ENCODE measurements around the gene TMEM151B.
A peak's percentile ranks its signal among the peaks of the same experiment; 100 is the strongest.
"Not testable (repeated sequence)": the region's sequence is repeated elsewhere in the genome, so short reads cannot be mapped to it uniquely, and the experiment has no call there.

TMEM151B gene

GRCh38 chr6:44304282-44305199 is 34.3 kb downstream of the TMEM151B start:
- DNase-seq (ENCODE audit: low read depth): peak; percentile 16

GRCh38 chr6:44305200-44305725 is 35.0 kb downstream of the TMEM151B start:
- no peak for DNase-seq (ENCODE audit: low read depth)

- DNase-seq (ENCODE audit: low read depth): no peak
Observed at GRCh38 chr6:44306710-44307109, 36.5 kb downstream of the TMEM151B start.

- DNase-seq (ENCODE audit: low read depth): no peak
Observed at GRCh38 chr6:44307217-44307616, 37.0 kb downstream of the TMEM151B start.

GRCh38 chr6:44309092-44309491 is 38.8 kb downstream of the TMEM151B start:
- DNase-seq (ENCODE audit: low read depth): peak; percentile 35

- DNase-seq (ENCODE audit: low read depth): no peak
Observed at GRCh38 chr6:44309631-44310030, 39.4 kb downstream of the TMEM151B start.

- no peak for DNase-seq (ENCODE audit: low read depth)
Observed at GRCh38 chr6:44310241-44310640, 40.0 kb downstream of the TMEM151B start.

GRCh38 chr6:44311304-44311703 is 41.1 kb downstream of the TMEM151B start:
- DNase-seq (ENCODE audit: low read depth): no peak

GRCh38 chr6:44311767-44312166 is 41.5 kb downstream of the TMEM151B start:
- DNase-seq (ENCODE audit: low read depth): no peak

GRCh38 chr6:44312901-44313788 is 42.9 kb downstream of the TMEM151B start, which contains the start of gene AARS2:
TSS of gene AARS2 (minus strand) at chr6:44313347. CDS start at chr6:44313323, 24 bp downstream.
- DNase-seq (ENCODE audit: low read depth): peak; percentile 71

GRCh38 chr6:44314657-44315056 is 44.4 kb downstream of the TMEM151B start:
- not testable (repeated sequence) for DNase-seq (ENCODE audit: low read depth)

- DNase-seq (ENCODE audit: low read depth): no peak
Observed at GRCh38 chr6:44315516-44315915, 45.3 kb downstream of the TMEM151B start.

- DNase-seq (ENCODE audit: low read depth): no peak
Observed at GRCh38 chr6:44315951-44316350, 45.7 kb downstream of the TMEM151B start.

GRCh38 chr6:44316481-44316880 is 46.2 kb downstream of the TMEM151B start:
- DNase-seq (ENCODE audit: low read depth): no peak

GRCh38 chr6:44317136-44317631 is 46.9 kb downstream of the TMEM151B start:
- not testable (repeated sequence) for DNase-seq (ENCODE audit: low read depth)

GRCh38 chr6:44321210-44321609 is 51.0 kb downstream of the TMEM151B start:
- DNase-seq (ENCODE audit: low read depth): no peak

GRCh38 chr6:44327096-44327495 is 56.8 kb downstream of the TMEM151B start:
- DNase-seq (ENCODE audit: low read depth): no peak

- no peak for DNase-seq (ENCODE audit: low read depth)
Observed at GRCh38 chr6:44327760-44328159, 57.5 kb downstream of the TMEM151B start.

GRCh38 chr6:44328203-44328602 is 58.0 kb downstream of the TMEM151B start:
- not testable (repeated sequence) for DNase-seq (ENCODE audit: low read depth)

GRCh38 chr6:44329858-44330257 is 59.6 kb downstream of the TMEM151B start:
- no peak for DNase-seq (ENCODE audit: low read depth)

GRCh38 chr6:44332585-44332984 is 62.3 kb downstream of the TMEM151B start:
- DNase-seq (ENCODE audit: low read depth): peak; percentile 41

- no peak for DNase-seq (ENCODE audit: low read depth)
Observed at GRCh38 chr6:44333273-44333919, 63.1 kb downstream of the TMEM151B start.

All from stromal cell of bone marrow (primary cell).